Gastroesophageal sphincter (tissue), 3 donors: ENCODE data around the gene LRRC3C.

Experiments used
- CTCF ChIP-seq, 4 experiments: fragments of 200-600 bp in 2 of 4; fragments of 450-650 bp in 2 of 4; sonication (generic) in 1 of 4; IDR thresholded peaks; one replicate each; pipeline ENCODE4 v1.5.1; 2017 to 2019; ENCODE audit warnings: antibody characterized with exemption in 4 of 4, mild to moderate bottlenecking in 2 of 4, moderate library complexity in 2 of 4
- POLR2AphosphoS5 ChIP-seq: sonication (generic); formaldehyde crosslinking; IDR thresholded peaks from one replicate; pipeline ENCODE4 v1.6.1; 2017; ENCODE audit warnings: antibody characterized with exemption

- no peak for TF ChIP-seq CTCF (IDR thresholded peaks at IDR 0.05)
- no peak for TF ChIP-seq POLR2AphosphoS5
Observed at GRCh38 chr17:39973496-39973895, 46.0 kb downstream of the LRRC3C start.
